Measurements from ENCODE around the gene ABHD1. TPM values are rescaled to one million over a fixed set of nuclear protein-coding genes. Genes with fewer than 3 reads are reported as not detected.
"Not testable (repeated sequence)": the region's sequence is repeated elsewhere in the genome, so short reads cannot be mapped to it uniquely, and the experiment has no call there.

The ABHD1 gene
- total RNA-seq, 1 donor from 2014 or later, result not detected

DNA sequence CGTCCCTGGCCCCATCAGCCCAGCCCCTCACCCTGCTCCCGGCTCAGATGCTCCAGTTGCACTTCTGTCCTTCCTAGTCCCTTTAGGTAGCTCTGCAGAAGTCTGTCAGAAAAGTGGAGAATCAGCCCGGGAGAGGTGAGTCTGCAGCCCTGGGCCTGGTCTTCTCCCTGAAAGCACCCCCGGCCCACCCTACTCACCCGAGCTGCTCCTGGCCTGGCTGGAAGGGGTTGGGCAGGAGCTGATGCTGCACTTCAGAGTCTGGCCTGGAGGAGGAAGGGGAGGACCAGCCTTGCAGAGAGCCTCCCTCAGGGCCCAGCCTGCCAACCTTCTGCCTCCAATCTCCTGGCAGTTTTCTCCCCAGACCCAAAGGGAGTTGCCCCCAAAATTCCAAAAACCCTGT lies 21.3 kb upstream of the ABHD1 start:
- DNase-seq (ENCODE audit: low read depth) (no peak), FAIRE-seq (no peak)
- Histone ChIP-seq H3K27me3 (ENCODE audit: control insufficient read depth, insufficient read depth, low read length) (peaks cover 2% of the 10 kb centered on the region), H3K36me3 (ENCODE audit: control insufficient read depth, insufficient read depth, low read length) (no peaks in the 10 kb centered on the region), H3K4me3 (ENCODE audit: low read depth, low read length) (no peak overlapping the region)
- TF ChIP-seq, protein P1, sequence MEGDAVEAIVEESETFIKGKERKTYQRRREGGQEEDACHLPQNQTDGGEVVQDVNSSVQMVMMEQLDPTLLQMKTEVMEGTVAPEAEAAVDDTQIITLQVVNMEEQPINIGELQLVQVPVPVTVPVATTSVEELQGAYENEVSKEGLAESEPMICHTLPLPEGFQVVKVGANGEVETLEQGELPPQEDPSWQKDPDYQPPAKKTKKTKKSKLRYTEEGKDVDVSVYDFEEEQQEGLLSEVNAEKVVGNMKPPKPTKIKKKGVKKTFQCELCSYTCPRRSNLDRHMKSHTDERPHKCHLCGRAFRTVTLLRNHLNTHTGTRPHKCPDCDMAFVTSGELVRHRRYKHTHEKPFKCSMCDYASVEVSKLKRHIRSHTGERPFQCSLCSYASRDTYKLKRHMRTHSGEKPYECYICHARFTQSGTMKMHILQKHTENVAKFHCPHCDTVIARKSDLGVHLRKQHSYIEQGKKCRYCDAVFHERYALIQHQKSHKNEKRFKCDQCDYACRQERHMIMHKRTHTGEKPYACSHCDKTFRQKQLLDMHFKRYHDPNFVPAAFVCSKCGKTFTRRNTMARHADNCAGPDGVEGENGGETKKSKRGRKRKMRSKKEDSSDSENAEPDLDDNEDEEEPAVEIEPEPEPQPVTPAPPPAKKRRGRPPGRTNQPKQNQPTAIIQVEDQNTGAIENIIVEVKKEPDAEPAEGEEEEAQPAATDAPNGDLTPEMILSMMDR (IDR thresholded peaks at IDR 0.05; ENCODE audit: insufficient read depth, low read length, severe bottlenecking), result no peak

DNA sequence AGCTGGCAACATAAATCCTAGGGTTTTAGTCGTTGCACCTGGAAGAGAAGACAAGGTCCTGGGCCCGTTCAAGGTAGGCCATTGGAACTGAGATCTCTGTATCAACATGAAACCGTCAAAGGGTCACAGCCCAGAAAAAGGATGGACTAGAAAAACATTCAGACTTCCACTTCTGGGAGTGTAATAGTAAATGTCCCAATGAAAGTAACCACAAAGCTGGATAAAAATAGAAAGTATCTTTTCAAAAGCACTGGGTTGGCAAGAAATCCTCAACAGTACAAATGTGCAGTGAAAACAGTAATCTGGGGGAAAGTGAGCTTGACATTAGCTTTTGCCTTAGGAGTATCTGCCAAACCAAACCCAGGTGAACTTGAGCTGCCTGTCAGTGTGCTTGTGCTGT lies 17.6 kb upstream of the ABHD1 start:
- no peaks in the 10 kb centered on the region for H3K36me3 ChIP-seq (ENCODE audit: control insufficient read depth, insufficient read depth, low read length)
- FAIRE-seq, result no peak
- TF ChIP-seq, protein P1 (IDR thresholded peaks at IDR 0.05; ENCODE audit: insufficient read depth, low read length, severe bottlenecking), result no peak
- no peak for DNase-seq (ENCODE audit: low read depth)
- H3K27me3 ChIP-seq (ENCODE audit: control insufficient read depth, insufficient read depth, low read length), result peaks cover 2% of the 10 kb centered on the region
- no peak overlapping the region for H3K4me3 ChIP-seq (ENCODE audit: low read depth, low read length)

DNA sequence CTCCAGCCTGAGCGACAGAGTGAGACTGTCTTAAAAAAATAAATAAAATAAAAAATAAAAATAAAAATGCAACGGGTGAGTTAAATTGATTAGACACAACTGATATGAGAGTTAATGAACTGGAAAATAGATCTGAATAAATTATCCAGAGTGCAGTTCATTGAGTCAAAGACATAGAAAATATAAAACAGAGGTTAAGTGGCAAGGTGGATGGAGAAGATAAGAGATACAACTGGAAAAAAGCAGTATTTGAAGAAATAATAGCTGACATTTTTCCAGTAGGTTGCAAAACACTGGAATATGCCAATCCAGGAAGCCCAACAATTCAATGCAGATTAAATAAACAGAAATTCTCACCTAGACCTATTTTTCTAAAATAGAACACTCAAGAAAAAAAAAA lies 15.4 kb upstream of the ABHD1 start:
- TF ChIP-seq, protein P1 (IDR thresholded peaks at IDR 0.05; ENCODE audit: insufficient read depth, low read length, severe bottlenecking), result no peak
- Histone ChIP-seq H3K36me3 (ENCODE audit: control insufficient read depth, insufficient read depth, low read length) (no peaks in the 10 kb centered on the region), H3K27me3 (ENCODE audit: control insufficient read depth, insufficient read depth, low read length) (peaks cover 2% of the 10 kb centered on the region), H3K4me3 (ENCODE audit: low read depth, low read length) (no peak overlapping the region)
- no peak for FAIRE-seq
- no peak for DNase-seq (ENCODE audit: low read depth)

DNA sequence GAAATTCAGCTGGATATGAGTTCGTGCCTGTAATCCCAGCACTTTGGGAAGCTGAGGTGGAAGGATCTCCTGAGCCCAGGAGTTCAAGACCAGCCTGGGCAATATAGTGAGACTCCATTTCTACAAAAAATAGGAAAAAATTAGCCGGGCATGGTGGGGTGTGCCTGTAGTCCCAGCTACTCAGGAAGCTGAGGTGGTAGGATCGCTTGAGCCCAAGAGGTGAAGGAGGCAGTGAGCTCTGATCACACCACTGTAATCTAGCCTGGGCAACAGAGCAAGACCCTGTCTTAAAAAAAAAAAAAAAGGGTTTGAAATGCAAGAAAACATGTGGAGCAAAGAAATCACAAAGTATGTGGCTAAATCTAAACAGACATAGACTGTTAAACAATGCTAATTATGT lies 14.5 kb upstream of the ABHD1 start:
- no peak for DNase-seq (ENCODE audit: low read depth)
- Histone ChIP-seq H3K27me3 (ENCODE audit: control insufficient read depth, insufficient read depth, low read length) (peaks cover 3% of the 10 kb centered on the region), H3K4me3 (ENCODE audit: low read depth, low read length) (no peak overlapping the region), H3K36me3 (ENCODE audit: control insufficient read depth, insufficient read depth, low read length) (no peaks in the 10 kb centered on the region)
- TF ChIP-seq, protein P1 (IDR thresholded peaks at IDR 0.05; ENCODE audit: insufficient read depth, low read length, severe bottlenecking), result no peak
- FAIRE-seq, result no peak

DNA sequence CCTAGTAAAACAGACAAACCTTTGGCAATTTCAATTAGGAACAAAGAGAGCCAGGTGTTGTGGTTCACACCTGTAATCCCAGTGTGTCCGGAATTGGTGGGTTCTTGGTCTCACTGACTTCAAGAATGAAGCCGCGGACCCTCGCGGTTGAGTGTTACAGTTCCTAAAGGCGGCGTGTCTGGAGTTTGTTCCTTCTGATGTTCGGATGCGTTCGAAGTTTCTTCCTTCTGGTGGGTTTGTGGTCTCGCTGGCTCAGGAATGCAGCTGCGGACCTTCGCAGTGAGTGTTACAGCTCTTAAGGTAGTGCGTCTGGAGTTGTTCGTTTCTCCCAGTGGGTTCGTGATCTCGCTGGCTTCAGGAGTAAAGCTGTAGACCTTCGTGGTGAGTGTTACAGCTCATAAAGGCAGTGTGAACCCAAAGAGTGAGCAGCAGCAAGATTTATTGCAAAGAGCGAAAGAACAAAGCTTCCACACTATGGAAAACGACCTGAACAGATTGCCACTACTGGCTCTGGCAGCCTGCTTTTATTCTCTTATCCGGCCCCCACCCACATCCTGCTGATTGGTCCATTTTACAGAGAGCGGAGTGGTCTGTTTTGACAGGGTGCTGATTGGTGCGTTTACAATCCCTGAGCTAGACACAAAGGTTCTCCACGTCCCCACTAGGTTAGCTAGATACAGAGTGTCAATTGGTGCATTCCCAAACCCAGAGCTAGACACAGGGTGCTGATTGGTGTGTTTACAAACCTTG lies 12.8 kb upstream of the ABHD1 start:
- H3K36me3 ChIP-seq (ENCODE audit: control insufficient read depth, insufficient read depth, low read length); H3K27me3 ChIP-seq (ENCODE audit: control insufficient read depth, insufficient read depth, low read length); H3K4me3 ChIP-seq (ENCODE audit: low read depth, low read length); FAIRE-seq; DNase-seq (ENCODE audit: low read depth): not testable (repeated sequence)

DNA sequence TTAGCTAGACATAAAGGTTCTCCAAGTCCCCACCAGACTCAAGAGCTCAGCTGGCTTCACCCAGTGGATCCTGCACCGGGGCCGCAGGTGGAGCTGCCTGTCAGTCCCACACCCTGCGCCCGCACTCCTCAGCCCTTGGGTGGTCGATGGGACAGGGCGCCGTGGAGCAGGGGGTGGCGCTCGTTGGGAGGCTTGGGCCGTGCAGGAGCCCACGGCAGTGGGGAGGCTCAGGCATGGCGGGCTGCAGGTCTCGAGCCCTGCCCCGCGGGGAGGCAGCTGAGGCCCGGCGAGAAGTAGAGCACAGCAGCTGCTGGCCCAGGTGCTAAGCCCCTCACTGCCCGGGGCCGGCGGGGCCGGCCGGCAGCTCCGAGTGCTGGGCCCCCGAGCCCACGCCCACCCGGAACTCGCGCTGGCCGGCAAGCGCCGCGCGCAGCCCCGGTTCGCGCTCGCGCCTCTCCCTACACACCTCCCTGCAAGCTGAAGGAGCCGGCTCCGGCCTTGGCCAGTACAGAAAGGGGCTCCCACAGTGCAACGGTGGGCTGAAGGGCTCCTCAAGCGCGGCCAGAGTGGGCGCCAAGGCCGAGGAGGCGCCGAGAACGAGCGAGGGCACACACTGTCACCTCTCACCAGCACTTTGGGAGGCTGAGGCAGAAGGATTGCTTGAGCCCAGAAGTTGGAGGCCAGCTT lies 12.1 kb upstream of the ABHD1 start:
- not testable (repeated sequence) for H3K4me3 ChIP-seq (ENCODE audit: low read depth, low read length); FAIRE-seq; DNase-seq (ENCODE audit: low read depth); H3K36me3 ChIP-seq (ENCODE audit: control insufficient read depth, insufficient read depth, low read length); H3K27me3 ChIP-seq (ENCODE audit: control insufficient read depth, insufficient read depth, low read length)
